SK-N-SH treated with all-trans-retinoic acid at 6 μM for 48 hours (cell line): ENCODE data around the gene PCTP.

ENCODE experiments used
- ARNTL ChIP-seq: fragments of 450-650 bp; formaldehyde crosslinking; IDR thresholded peaks from 2 replicates; pipeline ENCODE4 v1.5.0; 2020; ENCODE audit warnings: low read depth, mild to moderate bottlenecking, moderate library complexity, borderline replicate concordance
- BACH2 ChIP-seq: fragments of 250-450 bp; sonication (Bioruptor Pico); IDR thresholded peaks from 2 replicates; pipeline ENCODE4 v1.9.0; 2021; ENCODE audit warnings: mild to moderate bottlenecking, borderline replicate concordance
- CSDC2 ChIP-seq: fragments of 250-450 bp; sonication (Bioruptor Pico); IDR thresholded peaks from 2 replicates; pipeline ENCODE4 v1.5.0; 2020; ENCODE audit warnings: mild to moderate bottlenecking, moderate library complexity
- OSR1 ChIP-seq: fragments of 250-450 bp; sonication (Bioruptor Pico); IDR thresholded peaks from 2 replicates; pipeline ENCODE4 v1.8.0; 2022; ENCODE audit warnings: moderate library complexity, mild to moderate bottlenecking, inconsistent platforms
- PATZ1 ChIP-seq: fragments of 250-450 bp; sonication (Bioruptor Pico); IDR thresholded peaks from 2 replicates; pipeline ENCODE4 v1.8.0; 2020; ENCODE audit warnings: mild to moderate bottlenecking, moderate library complexity, borderline replicate concordance
- POU6F1 ChIP-seq: fragments of 250-450 bp; sonication (Bioruptor Pico); IDR thresholded peaks from 2 replicates; pipeline ENCODE4 v1.8.0; 2021; ENCODE audit warnings: low read depth, mild to moderate bottlenecking, moderate library complexity, borderline replicate concordance
- RARB ChIP-seq: fragments of 250-450 bp; sonication (Bioruptor Pico); IDR thresholded peaks from 2 replicates; pipeline ENCODE4 v1.8.0; 2021; ENCODE audit warnings: mild to moderate bottlenecking, moderate library complexity
- SNAI2 ChIP-seq: fragments of 250-450 bp; sonication (Bioruptor Pico); IDR thresholded peaks from 2 replicates; pipeline ENCODE4 v1.5.0; 2020; ENCODE audit warnings: mild to moderate bottlenecking, moderate library complexity
- TSHZ2 ChIP-seq: fragments of 250-450 bp; sonication (Bioruptor Pico); IDR thresholded peaks from 2 replicates; pipeline ENCODE4 v1.5.0; 2020; ENCODE audit warnings: mild to moderate bottlenecking, moderate library complexity
- ZFP30 ChIP-seq: fragments of 450-650 bp; formaldehyde crosslinking; IDR thresholded peaks from 2 replicates; pipeline ENCODE4 v1.5.0; 2022; ENCODE audit warnings: mild to moderate bottlenecking, moderate library complexity
- ZNF70 ChIP-seq: fragments of 450-650 bp; formaldehyde crosslinking; IDR thresholded peaks from 2 replicates; pipeline ENCODE4 v1.5.0; 2020; ENCODE audit warnings: mild to moderate bottlenecking, moderate library complexity
- ZNF8 ChIP-seq: fragments of 450-650 bp; formaldehyde crosslinking; IDR thresholded peaks from 2 replicates; pipeline ENCODE4 v1.5.0; 2020; ENCODE audit warnings: mild to moderate bottlenecking, moderate library complexity
- TF ChIP-seq, protein P1 (sequence below): fragments of 250-450 bp; sonication (Bioruptor Pico); IDR thresholded peaks from 2 replicates; pipeline ENCODE4 v1.5.1; 2021; ENCODE audit warnings: mild to moderate bottlenecking, moderate library complexity

DNA sequence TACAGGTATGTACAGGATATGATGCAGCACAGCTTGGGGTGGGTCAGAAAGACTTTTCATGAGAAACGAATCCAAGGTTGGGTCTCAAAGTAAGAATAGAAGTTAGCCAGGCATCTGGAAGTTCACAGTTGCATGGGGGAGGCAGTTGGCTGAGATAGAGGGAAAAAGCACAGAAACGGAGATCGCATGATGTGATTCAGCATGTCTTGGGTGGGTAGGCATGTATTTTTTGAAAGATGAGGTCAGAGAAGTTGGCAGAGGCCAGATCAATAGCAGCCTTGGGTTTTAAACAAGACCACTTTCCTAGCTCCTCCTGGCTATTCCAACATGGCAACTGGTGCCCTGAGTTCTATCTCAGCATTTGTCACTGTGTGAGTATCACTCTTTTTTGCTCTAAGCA is 67.2 kb downstream of the PCTP start:
- no peak for TF ChIP-seq OSR1 (CRISPR knock-in tag)
- no peak for TF ChIP-seq ZNF8 (CRISPR knock-in tag)
- no peak for TF ChIP-seq POU6F1 (CRISPR knock-in tag)
- no peak for TF ChIP-seq SNAI2
- TF ChIP-seq RARB (CRISPR knock-in tag) = no peak
- no peak for TF ChIP-seq ZNF70 (CRISPR knock-in tag)
- TF ChIP-seq ARNTL (CRISPR knock-in tag) = no peak
- no peak for TF ChIP-seq TSHZ2 (CRISPR knock-in tag)
- no peak for TF ChIP-seq PATZ1
- TF ChIP-seq CSDC2 (CRISPR knock-in tag) = no peak
- TF ChIP-seq, protein P1, sequence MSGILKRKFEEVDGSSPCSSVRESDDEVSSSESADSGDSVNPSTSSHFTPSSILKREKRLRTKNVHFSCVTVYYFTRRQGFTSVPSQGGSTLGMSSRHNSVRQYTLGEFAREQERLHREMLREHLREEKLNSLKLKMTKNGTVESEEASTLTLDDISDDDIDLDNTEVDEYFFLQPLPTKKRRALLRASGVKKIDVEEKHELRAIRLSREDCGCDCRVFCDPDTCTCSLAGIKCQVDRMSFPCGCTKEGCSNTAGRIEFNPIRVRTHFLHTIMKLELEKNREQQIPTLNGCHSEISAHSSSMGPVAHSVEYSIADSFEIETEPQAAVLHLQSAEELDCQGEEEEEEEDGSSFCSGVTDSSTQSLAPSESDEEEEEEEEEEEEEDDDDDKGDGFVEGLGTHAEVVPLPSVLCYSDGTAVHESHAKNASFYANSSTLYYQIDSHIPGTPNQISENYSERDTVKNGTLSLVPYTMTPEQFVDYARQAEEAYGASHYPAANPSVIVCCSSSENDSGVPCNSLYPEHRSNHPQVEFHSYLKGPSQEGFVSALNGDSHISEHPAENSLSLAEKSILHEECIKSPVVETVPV (CRISPR knock-in tag) = no peak
- no peak for TF ChIP-seq BACH2
- TF ChIP-seq ZFP30 = no peak
